ENCODE results near the gene SLC9A7.
"Not testable (repeated sequence)": the region's sequence is repeated elsewhere in the genome, so short reads cannot be mapped to it uniquely, and the experiment has no call there.

The SLC9A7 gene

GRCh38 chrX:46758956-46759644, at the start of gene SLC9A7:
TSS of gene SLC9A7 (minus strand) at chrX:46759118. CDS start at chrX:46759029, 89 bp downstream.
- peak; percentile 85 for DNase-seq

- no peak for DNase-seq
These were observed 46.4 kb upstream of the SLC9A7 start for GRCh38 chrX:46805270-46805669.

DNA sequence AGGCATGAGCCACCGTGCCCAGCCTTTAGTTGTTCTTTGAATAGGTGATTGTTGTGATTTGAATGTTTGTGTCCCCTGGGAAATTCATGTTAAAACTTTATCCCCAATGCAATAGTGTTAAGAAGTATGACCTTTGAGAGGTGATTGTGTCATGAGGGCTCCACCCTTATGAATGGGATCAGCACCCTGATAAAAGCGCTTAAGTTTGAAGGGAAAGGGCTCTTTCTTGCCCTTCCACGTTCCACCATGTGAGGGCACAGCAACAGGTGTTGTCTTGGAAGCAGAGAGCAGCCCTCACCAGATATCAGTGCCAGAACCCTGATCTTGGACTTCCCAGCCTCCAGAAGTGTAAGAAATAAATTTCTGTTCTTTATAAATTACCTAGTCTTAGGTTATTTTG, 44.2 kb upstream of the SLC9A7 start:
- no peak for DNase-seq

DNA sequence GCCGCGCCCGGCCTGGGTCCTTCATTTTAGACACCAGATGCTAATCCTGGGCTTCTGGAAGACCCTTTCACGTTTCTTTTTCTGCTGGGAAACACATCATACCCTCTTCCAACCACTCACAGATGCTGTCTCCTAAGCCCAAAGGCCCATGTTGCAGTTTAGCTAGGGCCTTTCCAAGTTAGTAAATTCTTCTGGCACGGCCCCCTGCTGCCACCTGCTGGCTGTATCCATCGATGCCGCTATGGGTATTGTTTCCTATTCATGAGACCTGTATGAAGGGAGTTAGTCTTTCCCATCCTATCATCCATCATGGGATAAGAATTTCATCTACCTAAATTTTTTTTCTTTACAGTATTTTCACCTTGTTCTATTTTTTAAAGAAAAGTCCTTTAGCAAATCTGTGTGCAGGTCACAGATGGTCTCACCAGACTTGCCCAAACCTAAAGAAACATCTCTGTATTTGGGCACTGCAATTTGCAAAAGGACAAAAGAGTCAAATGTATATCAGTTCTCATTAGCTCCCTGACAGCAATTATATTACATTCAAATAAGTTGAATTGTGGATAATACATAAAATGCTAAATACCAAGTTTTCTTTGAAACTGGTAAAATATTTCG, 37.8 kb upstream of the SLC9A7 start:
- peak; percentile 80 for DNase-seq

GRCh38 chrX:46793386-46794143, 34.6 kb upstream of the SLC9A7 start:
- no peak for DNase-seq

DNA sequence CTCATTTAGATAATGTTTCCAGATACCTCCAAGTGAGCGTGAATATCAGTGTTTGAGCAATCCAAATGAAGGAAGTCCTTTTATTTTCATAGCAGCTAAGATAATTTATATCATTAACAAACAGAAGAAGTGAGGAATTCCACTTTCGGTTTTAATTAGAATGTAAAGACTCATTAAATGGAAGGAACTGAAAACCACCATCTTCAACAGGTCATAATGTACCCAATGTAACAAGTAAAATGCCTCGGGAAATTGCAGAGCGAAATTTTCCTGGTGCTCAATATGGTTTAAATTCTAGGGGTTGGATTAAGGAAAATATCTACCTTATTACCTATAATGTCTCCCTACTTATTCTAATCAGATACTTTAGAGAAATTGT, 33.9 kb upstream of the SLC9A7 start:
- DNase-seq, result no peak

DNA sequence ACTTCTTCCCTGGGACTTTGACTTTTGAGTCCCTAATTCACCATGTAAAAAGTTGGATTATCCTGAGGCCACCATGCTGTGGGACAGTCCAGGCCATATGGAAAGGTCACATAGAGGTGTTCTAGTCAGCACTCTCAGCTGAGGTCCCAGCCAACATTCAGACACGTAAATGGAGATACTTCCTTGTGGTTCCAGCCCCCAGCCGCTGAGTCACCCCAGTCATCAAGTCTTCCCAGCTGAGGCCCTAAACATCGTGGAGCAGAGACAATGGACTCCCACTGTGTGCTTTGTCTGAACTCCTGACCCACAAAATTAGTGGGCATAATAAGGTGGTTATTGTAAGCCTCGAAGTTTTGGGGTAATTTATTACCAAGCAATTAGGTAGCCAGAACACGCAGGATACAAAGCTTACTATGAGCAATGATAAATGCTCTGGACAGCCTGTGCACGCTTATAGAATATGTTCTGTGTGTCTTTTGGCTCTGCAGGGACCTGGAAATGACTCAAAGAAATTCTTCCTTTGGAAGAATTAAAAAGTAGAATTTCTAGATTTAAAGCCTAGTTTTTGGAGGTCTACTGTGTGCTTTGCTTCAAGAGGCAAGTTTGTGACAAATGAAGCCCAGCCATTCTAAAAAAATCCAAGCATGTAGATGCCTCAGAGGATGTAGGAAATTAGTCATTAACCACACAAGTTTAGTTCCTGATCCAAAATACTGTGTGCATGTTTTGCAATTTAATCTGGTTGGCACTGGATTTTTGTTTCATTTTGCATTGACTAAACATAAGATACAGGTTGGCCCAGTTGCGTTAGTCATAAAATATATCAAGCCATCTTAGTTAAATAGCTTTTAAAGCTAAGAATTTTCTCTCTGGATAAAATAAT, 33.2 kb upstream of the SLC9A7 start:
- DNase-seq, result peak; percentile 69

DNA sequence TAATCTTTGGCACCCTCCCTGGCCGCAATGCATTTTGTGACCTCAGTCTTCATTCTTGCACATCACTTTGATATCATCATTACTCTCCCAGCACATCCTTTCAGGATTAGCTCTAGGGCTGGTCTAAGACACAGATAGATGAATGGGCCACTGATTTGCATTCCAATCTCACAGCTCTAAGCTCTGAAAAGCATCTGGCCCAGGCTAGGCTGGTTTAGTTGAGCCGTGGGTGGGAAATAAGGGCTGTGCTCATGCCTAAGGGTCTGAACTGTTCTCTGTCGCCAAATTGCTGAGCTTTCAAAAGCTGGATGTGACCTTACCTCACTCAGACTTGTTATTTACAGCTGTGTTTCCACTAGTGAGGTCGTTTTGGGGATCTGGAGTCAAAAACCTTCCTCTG, 30.0 kb upstream of the SLC9A7 start:
- DNase-seq, result no peak

DNA sequence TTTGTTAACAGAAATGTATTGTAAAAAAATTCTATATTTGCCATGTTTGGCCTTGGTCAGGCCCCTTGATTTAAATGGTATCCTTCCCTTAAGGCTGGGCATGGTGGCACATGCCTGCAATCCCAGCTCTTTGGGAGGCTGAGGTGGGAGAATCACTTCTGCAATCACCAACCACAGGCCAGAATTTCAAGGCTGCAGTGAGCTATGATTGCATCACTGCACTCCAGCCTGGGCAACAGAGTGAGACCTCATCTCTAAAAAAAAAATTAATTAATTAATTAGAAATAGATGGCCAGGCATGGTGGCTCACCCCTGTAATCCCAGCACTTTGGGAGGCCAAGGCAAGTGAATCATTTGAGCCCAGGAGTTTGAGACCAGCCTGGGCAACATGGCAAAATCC, 25.5 kb upstream of the SLC9A7 start:
- DNase-seq, result not testable (repeated sequence)

GRCh38 chrX:46782034-46782433, 23.1 kb upstream of the SLC9A7 start:
- DNase-seq, result no peak

GRCh38 chrX:46777971-46778810, 19.3 kb upstream of the SLC9A7 start:
- DNase-seq, result no peak

DNA sequence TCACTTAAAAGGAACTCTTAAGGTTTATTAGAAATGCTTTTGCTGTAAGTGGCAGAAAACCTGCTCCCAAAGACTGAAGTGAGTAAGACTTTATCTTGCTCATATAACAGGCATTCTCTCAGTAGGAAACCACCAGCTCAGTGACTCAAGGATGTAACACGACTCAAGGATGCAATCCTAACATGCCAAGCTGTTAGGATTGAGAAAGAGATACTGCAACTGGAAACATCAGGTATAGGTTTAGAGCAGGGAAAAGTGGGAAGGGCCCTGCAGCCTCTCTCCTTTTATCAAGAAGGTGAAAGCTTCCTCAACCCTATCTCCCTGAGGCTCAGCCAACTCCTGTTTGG, 11.9 kb upstream of the SLC9A7 start:
- DNase-seq, result no peak

- no peak for DNase-seq
These were observed 11.3 kb upstream of the SLC9A7 start for GRCh38 chrX:46770000-46770816.

- no peak for DNase-seq
These were observed 4.0 kb upstream of the SLC9A7 start for GRCh38 chrX:46762963-46763362.

DNA sequence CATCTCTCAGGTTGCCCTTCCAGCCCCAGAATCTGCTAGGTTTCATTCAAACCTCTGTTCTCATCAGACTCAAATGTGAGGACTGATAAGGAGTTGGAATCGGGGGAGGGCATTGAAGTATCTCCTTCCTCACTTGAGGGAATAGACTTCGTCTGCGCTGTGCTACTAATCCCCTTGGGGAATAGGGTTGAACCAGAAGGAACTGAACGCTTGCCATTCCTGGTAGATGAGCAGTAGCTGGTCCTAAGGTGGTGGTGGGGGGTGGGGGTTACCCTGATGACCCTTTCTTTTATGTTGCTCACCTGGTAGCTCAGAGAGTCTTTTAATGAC, 692 bp upstream of the SLC9A7 start:
- DNase-seq, result no peak

DNA sequence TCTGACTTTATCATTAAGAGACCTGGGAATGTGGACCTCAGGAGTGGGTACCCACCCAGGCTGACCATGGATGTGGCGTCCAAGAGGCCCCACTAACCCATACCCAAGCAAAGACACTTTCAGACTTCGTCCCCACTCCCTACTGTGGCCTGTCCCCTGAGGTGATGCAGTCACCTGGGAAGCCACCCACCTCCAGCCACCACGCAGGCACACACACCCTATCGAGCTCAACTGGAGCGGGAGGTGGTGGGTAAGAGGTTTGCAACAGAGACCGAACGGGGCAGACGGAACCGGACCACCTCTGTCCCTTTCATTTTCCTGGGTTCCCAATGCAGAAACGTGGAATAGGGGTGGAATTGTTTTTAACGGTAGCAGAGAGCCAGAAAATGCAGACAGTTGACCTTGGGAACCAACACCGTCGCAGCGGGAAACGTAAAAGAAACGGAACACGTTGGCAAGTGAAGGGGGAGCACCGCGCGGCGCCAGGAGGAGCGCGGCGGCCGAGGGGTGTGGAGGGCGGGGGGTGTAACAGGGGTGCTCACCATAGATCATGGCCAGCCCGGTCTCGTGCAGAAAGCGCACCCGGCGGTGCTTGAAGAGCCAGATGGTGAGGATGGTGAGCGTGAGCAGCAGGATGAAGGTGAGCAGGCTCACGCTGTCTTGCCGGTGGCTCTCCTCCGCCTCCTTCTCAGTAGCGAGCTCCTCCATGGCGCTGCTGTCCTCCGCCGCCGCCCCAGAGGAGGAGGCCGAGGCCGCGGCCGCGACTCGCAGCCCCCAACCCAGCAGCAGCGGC, 559 bp downstream of the SLC9A7 start:
- peak; percentile 23 for DNase-seq

DNA sequence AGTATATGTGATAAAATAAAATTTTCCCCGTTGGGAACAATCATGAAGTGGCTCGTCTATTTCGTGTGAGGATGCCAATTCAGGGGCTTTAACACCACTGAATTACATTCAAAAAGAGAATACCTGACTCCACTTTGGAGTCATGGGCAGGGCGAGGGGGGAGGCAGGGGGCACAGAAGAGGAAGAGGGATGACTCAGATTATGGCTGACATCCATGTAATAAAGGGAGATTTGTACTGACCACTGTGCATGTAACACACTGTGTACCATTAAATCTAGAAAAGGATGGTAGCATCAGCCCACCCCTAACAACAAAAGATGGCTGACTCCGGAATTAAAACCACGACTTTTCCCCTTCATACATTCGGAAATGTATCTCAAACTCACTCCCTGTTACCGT, 1.3 kb downstream of the SLC9A7 start:
- peak; percentile 10 for DNase-seq

DNA sequence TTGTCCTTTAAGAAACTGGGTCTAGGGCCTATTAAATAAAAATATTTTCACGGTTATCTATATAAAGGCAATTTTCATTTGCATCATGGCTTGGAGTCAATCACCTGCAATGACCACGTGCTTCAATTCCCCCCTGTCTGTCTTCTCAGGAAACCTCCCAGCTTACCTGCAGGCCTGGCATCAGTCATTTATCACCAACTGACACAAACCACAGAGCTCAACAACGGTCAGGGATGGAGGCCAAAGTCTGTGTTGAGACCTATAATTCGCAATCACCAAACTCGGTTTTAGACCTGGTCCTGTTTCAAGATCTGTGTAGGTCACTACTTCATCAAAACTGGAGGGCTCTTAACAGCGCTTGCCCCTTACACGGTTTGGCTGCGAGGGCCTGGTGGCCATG, 1.9 kb downstream of the SLC9A7 start:
- no peak for DNase-seq

DNA sequence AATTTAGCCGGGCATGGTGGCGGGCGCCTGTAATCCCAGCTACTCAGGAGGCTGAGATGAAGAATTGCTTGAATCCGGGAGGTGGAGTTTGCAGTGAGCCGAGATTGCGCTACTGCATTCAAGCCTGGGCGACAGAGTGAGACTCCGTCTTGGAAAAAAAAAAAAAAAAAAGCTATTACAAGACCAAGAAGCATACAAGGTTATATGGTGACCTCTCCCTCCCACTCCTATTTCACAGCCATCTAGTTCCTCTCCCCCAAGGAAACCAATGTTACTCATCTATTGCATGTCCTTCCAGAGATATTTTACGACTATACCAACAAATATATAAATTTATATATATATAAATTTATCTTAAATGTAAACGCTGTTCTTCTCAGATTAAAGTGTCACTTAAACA, 3.2 kb downstream of the SLC9A7 start:
- no peak for DNase-seq

DNA sequence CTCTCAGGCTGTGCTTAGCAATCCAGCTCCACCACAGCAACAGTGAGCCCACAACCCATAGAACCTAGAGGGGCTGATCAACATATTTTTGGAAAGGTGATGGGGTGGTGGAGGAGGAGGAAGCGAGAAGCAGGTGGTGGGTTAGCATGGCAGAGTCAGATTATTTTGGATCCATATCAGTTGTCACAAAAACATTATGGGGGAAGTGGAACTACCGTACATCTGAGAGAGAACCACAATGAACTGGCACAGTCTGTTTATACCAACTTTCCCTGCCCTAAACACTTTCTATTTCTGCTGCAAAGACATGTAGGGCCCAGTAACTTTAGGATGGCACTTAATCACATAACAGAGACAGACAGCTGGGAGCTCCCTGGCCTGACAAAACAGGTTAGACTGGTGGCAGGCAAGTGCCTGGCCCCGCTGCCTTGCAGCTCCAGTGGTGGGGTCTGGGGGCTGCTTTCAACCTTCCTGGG, 4.3 kb downstream of the SLC9A7 start:
- no peak for DNase-seq

DNA sequence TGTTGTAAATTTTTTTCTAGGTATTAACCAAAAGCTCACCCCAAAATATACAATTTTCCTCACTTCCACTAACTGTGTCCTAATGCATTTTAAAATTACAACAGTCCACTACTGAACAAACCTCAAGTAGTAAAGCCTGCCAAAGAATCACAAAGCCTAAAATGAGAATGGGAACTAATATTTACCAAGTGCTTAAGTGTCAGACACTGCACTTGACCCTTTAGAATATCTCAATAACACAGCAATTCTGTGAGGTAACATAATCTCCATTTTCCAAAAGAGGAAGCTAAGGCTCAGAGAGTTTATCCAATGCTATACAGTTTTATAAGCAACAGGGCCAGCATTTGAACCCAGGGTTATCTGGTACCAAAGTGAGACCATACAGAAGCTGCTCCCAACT, 4.9 kb downstream of the SLC9A7 start:
- DNase-seq, result no peak

Measured in activated CD4-positive, alpha-beta T cell treated with anti-CD3 and anti-CD28 coated beads, Interleukin-10, Interleukin-2, amounts not matched to agents 100 ng/mL and 50 ng/mL, durations not matched to agents 16 hours and 8 hours (primary cell).